ENCODE data around the gene MAP4K4. TPM values are rescaled to one million over a fixed set of nuclear protein-coding genes. Genes with fewer than 3 reads are reported as not detected.

The MAP4K4 gene
- polyA plus RNA-seq, 1 experiment: 53.5 TPM

GRCh38 chr2:101710471-101711318 lies 13.2 kb downstream of the MAP4K4 start:
- H3K4me3 ChIP-seq (ENCODE audit: low read depth, low read length): no peak overlapping the region
- no peak for TF ChIP-seq CTCF (IDR thresholded peaks at IDR 0.05; ENCODE audit: insufficient read depth, low read depth, low read length)
- ChIA-PET POLR2A (interaction anchor here (0.6 kb wide), 1 partner anchor 16 kb away, joined by 3 read pairs; no protein-coding TSS in a partner anchor), CTCF (interaction anchor here (0.7 to 1.1 kb wide), 2 partner anchors 35 to 70 kb away, joined by 3 read pairs; no protein-coding TSS in a partner anchor)
- H3K27me3 ChIP-seq (ENCODE audit: control insufficient read depth, insufficient read depth, low read length): no peaks in the 10 kb centered on the region
- DNase-seq (ENCODE audit: low read depth): no peak
- H3K36me3 ChIP-seq (ENCODE audit: control insufficient read depth, insufficient read depth, low read length): peaks cover 2% of the 10 kb centered on the region; the same call in 1 of the 2 replicates

GRCh38 chr2:101714118-101714517 lies 16.6 kb downstream of the MAP4K4 start:
- POLR2A ChIA-PET: no interaction called here
- CTCF ChIA-PET: no interaction called here
- H3K36me3 ChIP-seq (ENCODE audit: control insufficient read depth, insufficient read depth, low read length): peaks cover 4% of the 10 kb centered on the region; the same call in 1 of the 2 replicates
- H3K27me3 ChIP-seq (ENCODE audit: control insufficient read depth, insufficient read depth, low read length): no peaks in the 10 kb centered on the region
- no peak for TF ChIP-seq CTCF (IDR thresholded peaks at IDR 0.05; ENCODE audit: insufficient read depth, low read depth, low read length)
- DNase-seq (ENCODE audit: low read depth): no peak
- no peak overlapping the region for H3K4me3 ChIP-seq (ENCODE audit: low read depth, low read length)

GRCh38 chr2:101717071-101717845 lies 19.8 kb downstream of the MAP4K4 start:
- ChIA-PET POLR2A (no interaction called here), CTCF (interaction anchor here (0.6 to 1.3 kb wide), 3 partner anchors 38 to 360 kb away, joined by 3 read pairs; no protein-coding TSS in a partner anchor)
- no peak overlapping the region for H3K4me3 ChIP-seq (ENCODE audit: low read depth, low read length)
- H3K27me3 ChIP-seq (ENCODE audit: control insufficient read depth, insufficient read depth, low read length): no peaks in the 10 kb centered on the region
- DNase-seq (ENCODE audit: low read depth): no peak
- TF ChIP-seq CTCF (IDR thresholded peaks at IDR 0.05; ENCODE audit: insufficient read depth, low read depth, low read length): no peak
- H3K36me3 ChIP-seq (ENCODE audit: control insufficient read depth, insufficient read depth, low read length): peaks cover 4% of the 10 kb centered on the region; the same call in 1 of the 2 replicates

GRCh38 chr2:101718479-101718878 lies 21.0 kb downstream of the MAP4K4 start:
- no peak for DNase-seq (ENCODE audit: low read depth)
- POLR2A ChIA-PET: no interaction called here

More at GRCh38 chr2:101718479-101718878, 21.0 kb downstream of the MAP4K4 start:
- CTCF ChIA-PET: interaction anchor here (1.3 kb wide), 1 partner anchor 300 kb away, joined by 3 read pairs; no protein-coding TSS in a partner anchor
- Histone ChIP-seq H3K4me3 (ENCODE audit: low read depth, low read length) (no peak overlapping the region), H3K27me3 (ENCODE audit: control insufficient read depth, insufficient read depth, low read length) (no peaks in the 10 kb centered on the region), H3K36me3 (ENCODE audit: control insufficient read depth, insufficient read depth, low read length) (peaks cover 4% of the 10 kb centered on the region; the same call in 1 of the 2 replicates)
- no peak for TF ChIP-seq CTCF (IDR thresholded peaks at IDR 0.05; ENCODE audit: insufficient read depth, low read depth, low read length)

All from BJ (cell line).